Fibroblast of lung (primary cell): ENCODE data around the gene ARGFX.

Experiments used
- EZH2 ChIP-seq: IDR thresholded peaks from 2 replicates; pipeline ENCODE4 v1.5.1; 2012; ENCODE audit warnings: low read length, control low read depth, mild to moderate bottlenecking; ENCODE audit errors: missing control alignments
- TF ChIP-seq, protein P1 (sequence below), 2 donors: IDR thresholded peaks in 1 of 2; conservative IDR thresholded peaks in 1 of 2; 1 replicate in 1 of 2; 2 replicates in 1 of 2; pipeline ENCODE4 v1.5.1; 2011 to 2012; ENCODE audit warnings: low read length in 2 of 2, control low read depth in 1 of 2, inconsistent platforms in 1 of 2, low read depth in 1 of 2, mild to moderate bottlenecking in 1 of 2

DNA sequence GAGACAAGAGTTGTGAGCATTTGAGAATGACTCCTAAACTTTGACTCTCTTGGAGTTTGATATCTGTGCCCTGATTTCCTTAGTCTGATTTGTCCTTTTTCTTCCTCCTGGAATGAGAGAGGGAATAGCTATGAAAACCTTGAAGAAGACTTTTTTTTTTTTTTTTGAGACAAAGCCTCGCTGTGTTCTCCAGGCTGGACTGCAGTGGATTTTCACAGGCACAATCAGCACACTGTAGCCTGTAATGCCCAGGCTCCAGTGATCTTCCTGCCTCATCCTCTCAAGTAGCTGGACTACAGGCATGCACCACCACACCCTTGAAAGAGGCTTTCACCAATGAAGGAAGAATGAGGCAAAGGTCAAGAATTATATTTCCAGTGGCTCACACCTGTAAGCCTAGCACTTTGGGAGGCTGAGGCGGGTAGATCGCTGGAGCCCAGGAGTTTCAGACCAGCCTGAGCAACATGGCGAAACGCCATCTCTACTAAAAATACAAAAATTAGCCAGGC lies 10.3 kb upstream of the ARGFX start:
- TF ChIP-seq, protein P1, sequence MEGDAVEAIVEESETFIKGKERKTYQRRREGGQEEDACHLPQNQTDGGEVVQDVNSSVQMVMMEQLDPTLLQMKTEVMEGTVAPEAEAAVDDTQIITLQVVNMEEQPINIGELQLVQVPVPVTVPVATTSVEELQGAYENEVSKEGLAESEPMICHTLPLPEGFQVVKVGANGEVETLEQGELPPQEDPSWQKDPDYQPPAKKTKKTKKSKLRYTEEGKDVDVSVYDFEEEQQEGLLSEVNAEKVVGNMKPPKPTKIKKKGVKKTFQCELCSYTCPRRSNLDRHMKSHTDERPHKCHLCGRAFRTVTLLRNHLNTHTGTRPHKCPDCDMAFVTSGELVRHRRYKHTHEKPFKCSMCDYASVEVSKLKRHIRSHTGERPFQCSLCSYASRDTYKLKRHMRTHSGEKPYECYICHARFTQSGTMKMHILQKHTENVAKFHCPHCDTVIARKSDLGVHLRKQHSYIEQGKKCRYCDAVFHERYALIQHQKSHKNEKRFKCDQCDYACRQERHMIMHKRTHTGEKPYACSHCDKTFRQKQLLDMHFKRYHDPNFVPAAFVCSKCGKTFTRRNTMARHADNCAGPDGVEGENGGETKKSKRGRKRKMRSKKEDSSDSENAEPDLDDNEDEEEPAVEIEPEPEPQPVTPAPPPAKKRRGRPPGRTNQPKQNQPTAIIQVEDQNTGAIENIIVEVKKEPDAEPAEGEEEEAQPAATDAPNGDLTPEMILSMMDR (conservative IDR thresholded peaks at IDR 0.05 in 1 of 2, IDR thresholded peaks at IDR 0.05 in 1 of 2; ENCODE audit: low read depth in 1 of 2, low read length in 2 of 2), result no peak
- TF ChIP-seq EZH2, result no peak
